Neural progenitor cell (in vitro differentiated cells): ENCODE data around the gene TMBIM4.

ENCODE experiments used
- EZH2 ChIP-seq: fragments of 200-600 bp; sonication (generic); IDR thresholded peaks from 2 replicates; pipeline ENCODE4 v1.6.1; 2017; ENCODE audit warnings: antibody characterized with exemption, mild to moderate bottlenecking, moderate library complexity
- EZH2phosphoT487 ChIP-seq: fragments of 200-600 bp; sonication (generic); IDR thresholded peaks from 2 replicates; pipeline ENCODE4 v1.6.1; 2017; ENCODE audit warnings: antibody characterized with exemption
- TF ChIP-seq, protein P1 (sequence below): fragments of 200-600 bp; sonication (generic); IDR thresholded peaks from 2 replicates; pipeline ENCODE4 v1.5.1; 2017; ENCODE audit warnings: antibody characterized with exemption, mild to moderate bottlenecking

DNA sequence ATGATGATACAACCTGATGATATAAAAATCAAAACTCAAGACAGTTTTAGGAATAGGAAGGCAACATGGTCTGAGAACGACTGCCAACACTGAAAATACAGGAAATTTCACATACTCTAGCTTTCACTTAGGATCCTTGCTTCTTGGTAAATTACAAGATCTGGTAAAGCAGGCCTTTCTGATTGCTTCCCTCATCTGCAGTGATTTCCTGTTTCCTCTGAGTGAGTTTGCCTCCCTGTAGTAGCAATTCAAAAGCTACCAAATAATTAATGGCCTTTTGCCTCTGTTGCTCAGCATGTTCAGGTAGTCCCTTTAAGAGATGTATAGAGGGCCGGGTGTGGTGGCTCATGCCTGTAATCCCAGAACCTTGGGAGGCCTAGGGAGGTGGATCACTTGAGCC is 17.2 kb upstream of the TMBIM4 start:
- TF ChIP-seq, protein P1, sequence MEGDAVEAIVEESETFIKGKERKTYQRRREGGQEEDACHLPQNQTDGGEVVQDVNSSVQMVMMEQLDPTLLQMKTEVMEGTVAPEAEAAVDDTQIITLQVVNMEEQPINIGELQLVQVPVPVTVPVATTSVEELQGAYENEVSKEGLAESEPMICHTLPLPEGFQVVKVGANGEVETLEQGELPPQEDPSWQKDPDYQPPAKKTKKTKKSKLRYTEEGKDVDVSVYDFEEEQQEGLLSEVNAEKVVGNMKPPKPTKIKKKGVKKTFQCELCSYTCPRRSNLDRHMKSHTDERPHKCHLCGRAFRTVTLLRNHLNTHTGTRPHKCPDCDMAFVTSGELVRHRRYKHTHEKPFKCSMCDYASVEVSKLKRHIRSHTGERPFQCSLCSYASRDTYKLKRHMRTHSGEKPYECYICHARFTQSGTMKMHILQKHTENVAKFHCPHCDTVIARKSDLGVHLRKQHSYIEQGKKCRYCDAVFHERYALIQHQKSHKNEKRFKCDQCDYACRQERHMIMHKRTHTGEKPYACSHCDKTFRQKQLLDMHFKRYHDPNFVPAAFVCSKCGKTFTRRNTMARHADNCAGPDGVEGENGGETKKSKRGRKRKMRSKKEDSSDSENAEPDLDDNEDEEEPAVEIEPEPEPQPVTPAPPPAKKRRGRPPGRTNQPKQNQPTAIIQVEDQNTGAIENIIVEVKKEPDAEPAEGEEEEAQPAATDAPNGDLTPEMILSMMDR: no peak
- TF ChIP-seq EZH2 (no peak), EZH2phosphoT487 (no peak)
